NOMO-1 treated with dmso at 0.1 percent for 144 hours (cell line): ENCODE measurements around the gene TSHZ2.
"Not testable (repeated sequence)": the region's sequence is repeated elsewhere in the genome, so short reads cannot be mapped to it uniquely, and the experiment has no call there.

ENCODE experiments used
- DNase-seq: peaks from one replicate; lab custom pipeline; 2025; ENCODE audit not compliant: unreplicated experiment; lab: John Stamatoyannopoulos, UW

TSHZ2 gene

GRCh38 chr20:53490620-53491019 lies 518.5 kb downstream of the TSHZ2 start:
- no peak for DNase-seq

- no peak for DNase-seq
Measured at GRCh38 chr20:53491462-53491861, 519.3 kb downstream of the TSHZ2 start.

GRCh38 chr20:53492212-53492611 lies 520.1 kb downstream of the TSHZ2 start:
- no peak for DNase-seq

- no peak for DNase-seq
Measured at GRCh38 chr20:53493311-53493857, 521.2 kb downstream of the TSHZ2 start.

- no peak for DNase-seq
Measured at GRCh38 chr20:53494753-53495152, 522.6 kb downstream of the TSHZ2 start.

- no peak for DNase-seq
Measured at GRCh38 chr20:53495398-53496092, 523.4 kb downstream of the TSHZ2 start.

GRCh38 chr20:53497246-53497645 lies 525.1 kb downstream of the TSHZ2 start:
- no peak for DNase-seq

- DNase-seq = no peak
Measured at GRCh38 chr20:53498341-53498740, 526.2 kb downstream of the TSHZ2 start.

- no peak for DNase-seq
Measured at GRCh38 chr20:53500651-53501050, 528.5 kb downstream of the TSHZ2 start.

- no peak for DNase-seq
Measured at GRCh38 chr20:53502820-53503219, 530.7 kb downstream of the TSHZ2 start.

GRCh38 chr20:53503517-53503919 lies 531.4 kb downstream of the TSHZ2 start:
- no peak for DNase-seq

GRCh38 chr20:53504106-53504505 lies 531.9 kb downstream of the TSHZ2 start:
- not testable (repeated sequence) for DNase-seq

- no peak for DNase-seq
Measured at GRCh38 chr20:53510262-53510661, 538.1 kb downstream of the TSHZ2 start.

GRCh38 chr20:53510704-53511103 lies 538.5 kb downstream of the TSHZ2 start:
- DNase-seq = no peak

- DNase-seq = no peak
Measured at GRCh38 chr20:53512076-53512475, 539.9 kb downstream of the TSHZ2 start.

GRCh38 chr20:53513168-53513488 lies 541.0 kb downstream of the TSHZ2 start:
- DNase-seq = no peak

GRCh38 chr20:53513489-53514298 lies 541.5 kb downstream of the TSHZ2 start:
- DNase-seq = no peak

- no peak for DNase-seq
Measured at GRCh38 chr20:53515749-53516148, 543.6 kb downstream of the TSHZ2 start.

GRCh38 chr20:53517146-53517545 lies 545.0 kb downstream of the TSHZ2 start:
- no peak for DNase-seq

- DNase-seq = not testable (repeated sequence)
Measured at GRCh38 chr20:53521421-53521820, 549.3 kb downstream of the TSHZ2 start.

- no peak for DNase-seq
Measured at GRCh38 chr20:53522026-53522425, 549.9 kb downstream of the TSHZ2 start.

GRCh38 chr20:53522696-53523095 lies 550.5 kb downstream of the TSHZ2 start:
- DNase-seq = no peak
